ENCODE measurements around the gene ANGPTL2.
"Not testable (repeated sequence)": the region's sequence is repeated elsewhere in the genome, so short reads cannot be mapped to it uniquely, and the experiment has no call there.

ANGPTL2 gene

GRCh38 chr9:127154390-127155191 is 32.2 kb upstream of the ANGPTL2 start:
- peak in 10 of 14 donors; percentile 31 to 64 (median 50) for DNase-seq

GRCh38 chr9:127154003-127154389 is 31.6 kb upstream of the ANGPTL2 start:
- peak in 1 of 14 donors; percentile 30 for DNase-seq

- DNase-seq, result peak in 1 of 14 donors; percentile 30
Observed at GRCh38 chr9:127153501-127153900, 31.1 kb upstream of the ANGPTL2 start.

GRCh38 chr9:127149463-127150390 is 27.3 kb upstream of the ANGPTL2 start:
- no peak for DNase-seq

- DNase-seq, result no peak
Observed at GRCh38 chr9:127149010-127149409, 26.6 kb upstream of the ANGPTL2 start.

GRCh38 chr9:127148014-127148413 is 25.6 kb upstream of the ANGPTL2 start:
- DNase-seq, result no peak

GRCh38 chr9:127147251-127147650 is 24.8 kb upstream of the ANGPTL2 start:
- DNase-seq, result no peak

GRCh38 chr9:127146841-127147240 is 24.4 kb upstream of the ANGPTL2 start:
- DNase-seq, result not testable (repeated sequence)

GRCh38 chr9:127144670-127145445 is 22.4 kb upstream of the ANGPTL2 start:
- no peak for DNase-seq

- DNase-seq, result no peak
Observed at GRCh38 chr9:127143920-127144465, 21.6 kb upstream of the ANGPTL2 start.

- DNase-seq, result no peak
Observed at GRCh38 chr9:127142931-127143464, 20.6 kb upstream of the ANGPTL2 start.

GRCh38 chr9:127142291-127142690 is 19.9 kb upstream of the ANGPTL2 start:
- no peak for DNase-seq

GRCh38 chr9:127140842-127141675 is 18.6 kb upstream of the ANGPTL2 start:
- no peak for DNase-seq

- no peak for DNase-seq
Observed at GRCh38 chr9:127140181-127140580, 17.7 kb upstream of the ANGPTL2 start.

- DNase-seq, result no peak
Observed at GRCh38 chr9:127139775-127140174, 17.3 kb upstream of the ANGPTL2 start.

GRCh38 chr9:127139071-127139731 is 16.8 kb upstream of the ANGPTL2 start:
- no peak for DNase-seq

- DNase-seq, result no peak
Observed at GRCh38 chr9:127138444-127138843, 16.0 kb upstream of the ANGPTL2 start.

- no peak for DNase-seq
Observed at GRCh38 chr9:127137640-127138360, 15.4 kb upstream of the ANGPTL2 start.

GRCh38 chr9:127136880-127137639 is 14.6 kb upstream of the ANGPTL2 start:
- DNase-seq, result no peak
